SK-N-SH treated with all-trans-retinoic acid at 6 μM for 48 hours (cell line): ENCODE results near the gene CD48.

Source experiments
- CREB5 ChIP-seq: fragments of 250-450 bp; sonication (Bioruptor Pico); IDR thresholded peaks from 2 replicates; pipeline ENCODE4 v1.5.1; 2020; ENCODE audit warnings: low read depth, mild to moderate bottlenecking, moderate library complexity
- CSDC2 ChIP-seq: fragments of 250-450 bp; sonication (Bioruptor Pico); IDR thresholded peaks from 2 replicates; pipeline ENCODE4 v1.5.0; 2020; ENCODE audit warnings: mild to moderate bottlenecking, moderate library complexity
- GLIS3 ChIP-seq: fragments of 250-450 bp; sonication (Bioruptor Pico); IDR thresholded peaks from 2 replicates; pipeline ENCODE4 v1.5.0; 2020; ENCODE audit warnings: mild to moderate bottlenecking, moderate library complexity
- OSR1 ChIP-seq: fragments of 250-450 bp; sonication (Bioruptor Pico); IDR thresholded peaks from 2 replicates; pipeline ENCODE4 v1.8.0; 2022; ENCODE audit warnings: moderate library complexity, mild to moderate bottlenecking, inconsistent platforms
- PATZ1 ChIP-seq: fragments of 250-450 bp; sonication (Bioruptor Pico); IDR thresholded peaks from 2 replicates; pipeline ENCODE4 v1.8.0; 2020; ENCODE audit warnings: mild to moderate bottlenecking, moderate library complexity, borderline replicate concordance
- TCF4 ChIP-seq: fragments of 250-450 bp; sonication (Bioruptor Pico); IDR thresholded peaks from 2 replicates; pipeline ENCODE4 v1.8.0; 2021; ENCODE audit warnings: mild to moderate bottlenecking, moderate library complexity, borderline replicate concordance
- ZNF70 ChIP-seq: fragments of 450-650 bp; formaldehyde crosslinking; IDR thresholded peaks from 2 replicates; pipeline ENCODE4 v1.5.0; 2020; ENCODE audit warnings: mild to moderate bottlenecking, moderate library complexity

DNA sequence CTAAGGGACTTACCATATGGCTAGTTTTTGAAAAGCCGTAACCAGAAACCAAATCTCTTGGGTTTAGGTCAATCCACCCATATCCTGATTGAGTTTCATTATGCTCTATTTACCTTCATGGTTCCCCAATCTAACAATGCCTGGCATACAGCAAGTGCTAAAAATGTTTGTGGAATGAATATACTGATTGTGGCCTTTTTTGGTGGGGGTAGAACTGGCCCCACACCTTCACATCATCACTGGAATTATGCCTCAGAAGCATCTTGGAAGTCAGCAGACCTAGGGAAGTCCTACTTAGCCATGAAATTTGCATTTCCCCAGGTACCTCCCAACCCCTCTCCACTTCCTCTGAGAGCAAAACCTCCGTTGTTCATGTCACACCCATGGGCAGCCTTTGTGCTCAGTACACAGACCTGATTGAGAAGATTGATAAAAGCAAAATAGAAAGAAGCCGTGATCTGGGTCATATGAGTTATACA, 47.0 kb downstream of the CD48 start:
- no peak for TF ChIP-seq CSDC2 (CRISPR knock-in tag)
- TF ChIP-seq ZNF70 (CRISPR knock-in tag) = no peak
- TF ChIP-seq CREB5 (CRISPR knock-in tag) = no peak
- TF ChIP-seq OSR1 = no peak
- no peak for TF ChIP-seq PATZ1 (CRISPR knock-in tag)
- TF ChIP-seq TCF4 (CRISPR knock-in tag) = no peak
- no peak for TF ChIP-seq GLIS3 (CRISPR knock-in tag)
